ENCODE measurements around the gene IFNA5.

The IFNA5 gene

GRCh38 chr9:21287280-21287679 is 17.8 kb downstream of the IFNA5 start:
- DNase-seq (ENCODE audit: insufficient read length): no peak
- no peak for FAIRE-seq
- TF ChIP-seq POLR2AphosphoS5 (IDR thresholded peaks at IDR 0.05; ENCODE audit: low read depth, low read length) (no peak), TAF1 (IDR thresholded peaks at IDR 0.05; ENCODE audit: borderline replicate concordance, low read depth, low read length) (no peak), POLR2A (IDR thresholded peaks at IDR 0.05; ENCODE audit: low read depth, low read length) (no peak)

DNA sequence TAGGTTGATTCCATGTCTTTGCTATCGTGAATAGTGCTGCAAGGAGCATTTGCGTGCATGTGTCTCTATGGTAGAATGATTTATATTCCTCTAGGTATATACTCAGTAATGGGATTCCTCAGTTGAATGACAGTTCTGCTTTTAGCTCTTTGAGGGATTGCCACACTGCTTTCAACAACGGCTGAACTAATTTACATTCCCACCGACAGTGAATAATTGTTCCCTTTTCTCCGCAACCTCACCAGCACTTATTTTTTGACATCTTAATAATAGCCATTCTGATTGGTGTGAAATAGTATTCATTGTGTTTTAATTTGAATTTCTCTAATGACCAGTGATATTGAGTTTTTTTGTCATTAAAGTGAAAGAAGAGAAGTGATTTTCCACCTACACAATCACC is 18.5 kb downstream of the IFNA5 start:
- DNase-seq (ENCODE audit: insufficient read length) (no peak), FAIRE-seq (no peak)
- TF ChIP-seq POLR2A (IDR thresholded peaks at IDR 0.05; ENCODE audit: low read depth, low read length) (no peak), TAF1 (IDR thresholded peaks at IDR 0.05; ENCODE audit: borderline replicate concordance, low read depth, low read length) (no peak), POLR2AphosphoS5 (IDR thresholded peaks at IDR 0.05; ENCODE audit: low read depth, low read length) (no peak)

GRCh38 chr9:21286099-21286498 is 19.0 kb downstream of the IFNA5 start:
- TF ChIP-seq TAF1 (IDR thresholded peaks at IDR 0.05; ENCODE audit: borderline replicate concordance, low read depth, low read length): no peak
- no peak for TF ChIP-seq POLR2A (IDR thresholded peaks at IDR 0.05; ENCODE audit: low read depth, low read length)
- no peak for TF ChIP-seq POLR2AphosphoS5 (IDR thresholded peaks at IDR 0.05; ENCODE audit: low read depth, low read length)
- no peak for FAIRE-seq
- DNase-seq (ENCODE audit: insufficient read length): no peak

DNA sequence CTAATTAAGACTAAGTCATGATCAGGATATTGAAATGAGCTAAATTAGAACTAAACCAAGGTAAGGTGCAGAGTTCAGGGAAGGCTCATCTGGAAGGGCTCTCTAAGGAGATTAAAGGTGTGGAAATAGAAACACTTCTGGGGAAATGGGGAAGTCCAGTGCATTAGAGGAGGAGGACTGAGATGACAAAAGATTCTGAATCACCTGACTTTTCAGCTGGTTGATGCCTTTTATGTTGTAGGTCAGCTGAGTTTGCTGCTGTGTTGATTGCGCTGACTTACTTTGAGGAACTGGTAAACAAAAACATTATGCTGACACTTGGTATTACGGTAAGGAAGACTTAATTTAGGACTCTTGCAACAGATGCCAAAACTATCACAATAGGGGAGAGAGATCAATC is 23.8 kb downstream of the IFNA5 start:
- TF ChIP-seq TAF1 (IDR thresholded peaks at IDR 0.05; ENCODE audit: borderline replicate concordance, low read depth, low read length) (no peak), POLR2AphosphoS5 (IDR thresholded peaks at IDR 0.05; ENCODE audit: low read depth, low read length) (no peak), POLR2A (IDR thresholded peaks at IDR 0.05; ENCODE audit: low read depth, low read length) (no peak)
- FAIRE-seq: peak; percentile 51
- DNase-seq (ENCODE audit: insufficient read length): no peak

DNA sequence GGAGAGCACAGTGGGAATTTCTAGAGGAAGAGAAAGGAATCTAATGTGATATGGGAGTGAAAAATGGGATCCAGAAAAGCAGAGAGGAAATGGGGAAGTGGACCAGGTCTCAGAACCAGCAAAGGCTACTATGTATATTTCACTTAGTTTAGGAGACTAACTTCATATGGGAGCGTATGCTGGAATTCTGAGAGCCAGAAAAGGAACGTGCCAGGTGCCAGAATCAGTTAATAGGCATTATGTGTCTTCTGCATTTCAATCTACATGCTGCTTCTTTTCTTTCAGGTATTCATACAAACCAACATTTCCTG is 36.8 kb downstream of the IFNA5 start:
- no peak for FAIRE-seq
- TF ChIP-seq POLR2AphosphoS5 (IDR thresholded peaks at IDR 0.05; ENCODE audit: low read depth, low read length): no peak
- TF ChIP-seq POLR2A (IDR thresholded peaks at IDR 0.05; ENCODE audit: low read depth, low read length): no peak
- no peak for TF ChIP-seq TAF1 (IDR thresholded peaks at IDR 0.05; ENCODE audit: borderline replicate concordance, low read depth, low read length)

DNA sequence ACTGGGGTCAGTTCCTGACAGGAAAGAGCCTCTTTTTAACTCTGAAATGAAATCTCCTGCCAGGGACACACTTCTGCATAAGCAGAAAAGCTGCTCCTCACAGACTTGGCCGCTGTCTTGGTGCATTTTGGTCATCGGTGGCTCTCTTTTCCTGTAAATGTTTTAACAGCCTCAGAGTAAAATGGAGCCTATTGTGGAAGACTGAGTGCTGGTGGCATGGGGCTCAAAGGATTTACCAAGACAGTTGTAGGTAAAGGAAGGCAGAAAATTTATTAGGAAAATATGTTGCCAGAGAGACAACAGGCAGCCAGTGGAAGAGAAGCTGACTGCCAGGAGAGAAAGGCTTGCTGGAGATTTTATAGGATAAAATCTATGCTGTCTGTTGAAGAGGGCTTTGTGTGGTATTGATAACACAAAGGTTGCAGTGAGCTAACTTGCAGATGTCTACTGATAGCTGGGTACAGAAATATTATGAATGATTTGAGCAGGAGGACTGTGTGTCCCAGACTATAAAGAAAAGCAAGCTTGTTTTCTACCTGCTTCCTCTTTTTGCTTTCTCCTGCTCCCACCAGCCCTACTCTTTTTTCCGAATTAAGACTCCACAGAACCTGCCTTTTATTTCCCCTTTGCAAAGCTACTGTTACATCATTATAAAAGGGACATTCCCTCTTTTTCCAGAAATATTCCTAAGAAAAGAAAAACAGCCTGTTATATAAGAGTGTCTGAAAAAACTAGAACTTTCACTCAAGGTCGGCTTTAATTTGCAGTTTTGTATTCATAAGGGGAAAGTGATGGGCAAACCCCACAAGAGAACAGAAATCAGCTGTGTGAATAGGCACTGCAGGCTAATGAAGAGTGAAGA is 37.4 kb downstream of the IFNA5 start:
- FAIRE-seq: no peak
- no peak for DNase-seq (ENCODE audit: insufficient read length)

More for the DNA sequence above, 36.8 kb downstream of the IFNA5 start:
- no peak for DNase-seq (ENCODE audit: insufficient read length)

GRCh38 chr9:21266733-21267484 is 38.2 kb downstream of the IFNA5 start:
- no peak for TF ChIP-seq TAF1 (IDR thresholded peaks at IDR 0.05; ENCODE audit: borderline replicate concordance, low read depth, low read length)
- TF ChIP-seq POLR2A (IDR thresholded peaks at IDR 0.05; ENCODE audit: low read depth, low read length): no peak
- no peak for TF ChIP-seq POLR2AphosphoS5 (IDR thresholded peaks at IDR 0.05; ENCODE audit: low read depth, low read length)
- FAIRE-seq (no peak), DNase-seq (ENCODE audit: insufficient read length) (no peak)

More for the DNA sequence above, 37.4 kb downstream of the IFNA5 start:
- TF ChIP-seq TAF1 (IDR thresholded peaks at IDR 0.05; ENCODE audit: borderline replicate concordance, low read depth, low read length): no peak
- TF ChIP-seq POLR2A (IDR thresholded peaks at IDR 0.05; ENCODE audit: low read depth, low read length): no peak
- no peak for TF ChIP-seq POLR2AphosphoS5 (IDR thresholded peaks at IDR 0.05; ENCODE audit: low read depth, low read length)

GRCh38 chr9:21265421-21266189 is 39.5 kb downstream of the IFNA5 start:
- no peak for FAIRE-seq
- no peak for DNase-seq (ENCODE audit: insufficient read length)

GRCh38 chr9:21255538-21256212 is 49.4 kb downstream of the IFNA5 start:
- no peak for TF ChIP-seq TAF1 (IDR thresholded peaks at IDR 0.05; ENCODE audit: borderline replicate concordance, low read depth, low read length)
- TF ChIP-seq POLR2AphosphoS5 (IDR thresholded peaks at IDR 0.05; ENCODE audit: low read depth, low read length): no peak
- TF ChIP-seq POLR2A (IDR thresholded peaks at IDR 0.05; ENCODE audit: low read depth, low read length): no peak
- DNase-seq (ENCODE audit: insufficient read length): no peak
- no peak for FAIRE-seq

More at GRCh38 chr9:21265421-21266189, 39.5 kb downstream of the IFNA5 start:
- no peak for TF ChIP-seq POLR2A (IDR thresholded peaks at IDR 0.05; ENCODE audit: low read depth, low read length)
- no peak for TF ChIP-seq POLR2AphosphoS5 (IDR thresholded peaks at IDR 0.05; ENCODE audit: low read depth, low read length)
- no peak for TF ChIP-seq TAF1 (IDR thresholded peaks at IDR 0.05; ENCODE audit: borderline replicate concordance, low read depth, low read length)

Measured in GM12892 (cell line).